IPS-15b (cell line): ENCODE measurements around the gene DOK6.

Experiments used
- H3K27me3 ChIP-seq: one replicate; pipeline ENCODE4 v1.6.1; 2013; ENCODE audit warnings: low read length; ENCODE audit not compliant: control insufficient read depth, insufficient read depth
- H3K36me3 ChIP-seq: one replicate; pipeline ENCODE4 v1.6.1; 2013; ENCODE audit warnings: low read length; ENCODE audit not compliant: control insufficient read depth, insufficient read depth
- H3K4me1 ChIP-seq: one replicate; pipeline ENCODE4 v1.6.1; 2013; ENCODE audit warnings: mild to moderate bottlenecking, low read length; ENCODE audit not compliant: control insufficient read depth, insufficient read depth
- H3K4me3 ChIP-seq: one replicate; pipeline ENCODE4 v1.5.1; 2013; ENCODE audit warnings: low read depth, low read length
- H3K9ac ChIP-seq: one replicate; pipeline ENCODE4 v1.6.1; 2013; ENCODE audit warnings: low read depth, mild to moderate bottlenecking, low read length
- H3K9me3 ChIP-seq: one replicate; pipeline ENCODE4 v1.6.1; 2013; ENCODE audit warnings: mild to moderate bottlenecking, low read length; ENCODE audit not compliant: control insufficient read depth, insufficient read depth

DOK6 gene

GRCh38 chr18:69494841-69495240, 94.2 kb downstream of the DOK6 start:
- Histone ChIP-seq H3K27me3 (no peaks in the 10 kb centered on the region), H3K9me3 (no peaks in the 10 kb centered on the region), H3K36me3 (no peaks in the 10 kb centered on the region), H3K4me1 (no peaks in the 10 kb centered on the region), H3K4me3 (no peak overlapping the region), H3K9ac (no peak overlapping the region)

- Histone ChIP-seq H3K27me3 (no peaks in the 10 kb centered on the region), H3K9ac (no peak overlapping the region), H3K4me1 (no peaks in the 10 kb centered on the region), H3K36me3 (no peaks in the 10 kb centered on the region), H3K9me3 (no peaks in the 10 kb centered on the region), H3K4me3 (no peak overlapping the region)
Observed at GRCh38 chr18:69495338-69495737, 94.7 kb downstream of the DOK6 start.

GRCh38 chr18:69495841-69496533, 95.3 kb downstream of the DOK6 start:
- H3K27me3 ChIP-seq: no peaks in the 10 kb centered on the region
- no peak overlapping the region for H3K9ac ChIP-seq
- no peaks in the 10 kb centered on the region for H3K4me1 ChIP-seq
- H3K36me3 ChIP-seq: no peaks in the 10 kb centered on the region
- no peaks in the 10 kb centered on the region for H3K9me3 ChIP-seq
- no peak overlapping the region for H3K4me3 ChIP-seq

- Histone ChIP-seq H3K9me3 (no peaks in the 10 kb centered on the region), H3K9ac (no peak overlapping the region), H3K4me3 (no peak overlapping the region), H3K36me3 (no peaks in the 10 kb centered on the region), H3K4me1 (no peaks in the 10 kb centered on the region), H3K27me3 (no peaks in the 10 kb centered on the region)
Observed at GRCh38 chr18:69518989-69519388, 118.3 kb downstream of the DOK6 start.

- no peaks in the 10 kb centered on the region for H3K27me3 ChIP-seq
- H3K4me1 ChIP-seq: no peaks in the 10 kb centered on the region
- no peak overlapping the region for H3K9ac ChIP-seq
- no peak overlapping the region for H3K4me3 ChIP-seq
- H3K36me3 ChIP-seq: no peaks in the 10 kb centered on the region
- H3K9me3 ChIP-seq: no peaks in the 10 kb centered on the region
Observed at GRCh38 chr18:69523582-69523981, 122.9 kb downstream of the DOK6 start.

GRCh38 chr18:69528435-69528834, 127.7 kb downstream of the DOK6 start:
- Histone ChIP-seq H3K9me3 (no peaks in the 10 kb centered on the region), H3K4me3 (no peak overlapping the region), H3K9ac (no peak overlapping the region), H3K4me1 (no peaks in the 10 kb centered on the region), H3K27me3 (no peaks in the 10 kb centered on the region), H3K36me3 (no peaks in the 10 kb centered on the region)

- Histone ChIP-seq H3K9ac (no peak overlapping the region), H3K4me3 (no peak overlapping the region), H3K36me3 (no peaks in the 10 kb centered on the region), H3K9me3 (no peaks in the 10 kb centered on the region), H3K4me1 (no peaks in the 10 kb centered on the region), H3K27me3 (no peaks in the 10 kb centered on the region)
Observed at GRCh38 chr18:69529151-69529550, 128.5 kb downstream of the DOK6 start.

- Histone ChIP-seq H3K9ac (no peak overlapping the region), H3K4me1 (peaks cover 4% of the 10 kb centered on the region), H3K27me3 (no peaks in the 10 kb centered on the region), H3K4me3 (no peak overlapping the region), H3K36me3 (no peaks in the 10 kb centered on the region), H3K9me3 (no peaks in the 10 kb centered on the region)
Observed at GRCh38 chr18:69531973-69532372, 131.3 kb downstream of the DOK6 start.

GRCh38 chr18:69537183-69537582, 136.5 kb downstream of the DOK6 start:
- Histone ChIP-seq H3K9ac (no peak overlapping the region), H3K9me3 (no peaks in the 10 kb centered on the region), H3K27me3 (no peaks in the 10 kb centered on the region), H3K4me1 (peaks cover 4% of the 10 kb centered on the region), H3K4me3 (no peak overlapping the region), H3K36me3 (no peaks in the 10 kb centered on the region)

- H3K4me3 ChIP-seq: no peak overlapping the region
Observed at GRCh38 chr18:69538849-69539248, 138.2 kb downstream of the DOK6 start.

GRCh38 chr18:69539404-69539803, 138.7 kb downstream of the DOK6 start:
- H3K4me1 ChIP-seq: peaks cover 4% of the 10 kb centered on the region
- no peak overlapping the region for H3K4me3 ChIP-seq
- H3K36me3 ChIP-seq: no peaks in the 10 kb centered on the region
- H3K9ac ChIP-seq: no peak overlapping the region
- no peaks in the 10 kb centered on the region for H3K27me3 ChIP-seq
- no peaks in the 10 kb centered on the region for H3K9me3 ChIP-seq

More at GRCh38 chr18:69538849-69539248, 138.2 kb downstream of the DOK6 start:
- Histone ChIP-seq H3K36me3 (no peaks in the 10 kb centered on the region), H3K4me1 (peaks cover 4% of the 10 kb centered on the region), H3K9ac (no peak overlapping the region), H3K27me3 (no peaks in the 10 kb centered on the region), H3K9me3 (no peaks in the 10 kb centered on the region)

GRCh38 chr18:69556228-69556627, 155.5 kb downstream of the DOK6 start:
- no peaks in the 10 kb centered on the region for H3K4me1 ChIP-seq
- no peaks in the 10 kb centered on the region for H3K9me3 ChIP-seq
- H3K27me3 ChIP-seq: no peaks in the 10 kb centered on the region
- H3K9ac ChIP-seq: no peak overlapping the region
- H3K36me3 ChIP-seq: no peaks in the 10 kb centered on the region
- H3K4me3 ChIP-seq: no peak overlapping the region
